Lower lobe of right lung (tissue), 2 donors: Measurements from ENCODE around the gene TMEM218. TPM values are rescaled to one million over a fixed set of nuclear protein-coding genes. Genes with fewer than 3 reads are reported as not detected.

Source experiments
- ATAC-seq, 2 donors: fragments of 200-7000 bp; cut with Tn5 transposase; one replicate each; pipeline ENCODE4 v1.9.1; 2020 to 2022; ENCODE audit warnings: mild to moderate bottlenecking in 2 of 2, moderate library complexity in 2 of 2
- DNase-seq: peaks from one replicate; pipeline ENCODE4 v3.0.0-alpha.2; 2020
- H3K27ac ChIP-seq: fragments of 200-600 bp; one replicate; pipeline ENCODE4 v1.8.0; 2022
- H3K27me3 ChIP-seq: fragments of 200-600 bp; one replicate; pipeline ENCODE4 v1.8.0; 2022; ENCODE audit warnings: low read depth
- H3K36me3 ChIP-seq: fragments of 200-600 bp; one replicate; pipeline ENCODE4 v1.8.0; 2022; ENCODE audit warnings: mild to moderate bottlenecking
- H3K4me1 ChIP-seq: fragments of 200-600 bp; one replicate; pipeline ENCODE4 v1.8.0; 2022
- H3K4me3 ChIP-seq: fragments of 200-600 bp; one replicate; pipeline ENCODE4 v1.8.0; 2022; ENCODE audit warnings: mild to moderate bottlenecking
- H3K9me3 ChIP-seq: fragments of 200-600 bp; one replicate; pipeline ENCODE4 v1.8.0; 2022
- CTCF ChIP-seq: fragments of 200-600 bp; IDR thresholded peaks from one replicate; pipeline ENCODE4 v1.8.0; 2022; ENCODE audit warnings: antibody characterized with exemption, mild to moderate bottlenecking
- intact Hi-C: fragments of 100-400 bp; cut with DNase I; formaldehyde crosslinking; loops from one replicate; pipeline ENCODE4 v1.11.0; 2022
- long read RNA-seq: library from polyadenylated mRNA; unstranded; transcript quantifications from one replicate; pipeline ENCODE4 v2.0.0, GENCODE V29; 2021
- total RNA-seq: library from RNA; stranded (reverse); fragmentation: NEBNext Ultra II Directional; extraction: Animal tissue kit (Norgen Biotek cat#: 25700); gene quantifications from one replicate; pipeline ENCODE4 v1.2.1, GENCODE V29; 2021
- donor health status: DM: no; HTN: yes; CAD: no; lungs with severe emphysema.

The TMEM218 gene
- total RNA-seq, result 20.5 TPM
- long read RNA-seq, partial matches to known transcripts, result 1 of 20 reads
- long read RNA-seq, other reads (novel, unspliced or antisense), result 16 of 20 reads

- intact Hi-C loops, result no loop called here
These were observed at the start of gene TMEM218 for GRCh38 chr11:125111343-125112207. Gene TMEM218 (minus strand): TSS chr11:125111626. CDS start chr11:125102241, 9,385 bp downstream.

GRCh38 chr11:125157953-125158680, 46.7 kb upstream of the TMEM218 start:
- H3K36me3 ChIP-seq, result no peaks in the 10 kb centered on the region
- no peak overlapping the region for H3K4me3 ChIP-seq
- no peak for TF ChIP-seq CTCF
- H3K27ac ChIP-seq, result no peak overlapping the region
- no peaks in the 10 kb centered on the region for H3K4me1 ChIP-seq
- DNase-seq (no peak), ATAC-seq (no peak)
- intact Hi-C loops, result no loop called here
- peaks cover 18% of the 10 kb centered on the region for H3K27me3 ChIP-seq
- H3K9me3 ChIP-seq, result no peaks in the 10 kb centered on the region

More at GRCh38 chr11:125111343-125112207, at the start of gene TMEM218:
- no peak for TF ChIP-seq CTCF
- Histone ChIP-seq H3K27me3 (no peaks in the 10 kb centered on the region), H3K9me3 (no peaks in the 10 kb centered on the region), H3K27ac (peak within 1 kb of the TSS; percentile 80), H3K36me3 (no peaks in the 10 kb centered on the region), H3K4me3 (peak within 1 kb of the TSS; percentile 69), H3K4me1 (peaks cover 9% of the 10 kb centered on the region)
- ATAC-seq, result peak; percentile 100
- peak; percentile 100 for DNase-seq

GRCh38 chr11:125157118-125157733, 45.8 kb upstream of the TMEM218 start:
- ATAC-seq, result no peak
- intact Hi-C loops, result no loop called here

GRCh38 chr11:125156346-125157117, 45.1 kb upstream of the TMEM218 start:
- ATAC-seq (no peak), DNase-seq (no peak)
- Histone ChIP-seq H3K9me3 (no peaks in the 10 kb centered on the region), H3K27ac (no peak overlapping the region), H3K36me3 (no peaks in the 10 kb centered on the region), H3K27me3 (peaks cover 18% of the 10 kb centered on the region), H3K4me1 (no peaks in the 10 kb centered on the region), H3K4me3 (no peak overlapping the region)
- intact Hi-C loops, result no loop called here
- no peak for TF ChIP-seq CTCF

More at GRCh38 chr11:125157118-125157733, 45.8 kb upstream of the TMEM218 start:
- Histone ChIP-seq H3K4me1 (no peaks in the 10 kb centered on the region), H3K36me3 (no peaks in the 10 kb centered on the region), H3K27ac (no peak overlapping the region), H3K4me3 (no peak overlapping the region), H3K27me3 (peaks cover 18% of the 10 kb centered on the region), H3K9me3 (no peaks in the 10 kb centered on the region)
- no peak for DNase-seq
- TF ChIP-seq CTCF, result no peak

GRCh38 chr11:125155767-125156166, 44.3 kb upstream of the TMEM218 start:
- no peaks in the 10 kb centered on the region for H3K36me3 ChIP-seq
- no peak for TF ChIP-seq CTCF
- no peaks in the 10 kb centered on the region for H3K9me3 ChIP-seq
- H3K27ac ChIP-seq, result no peak overlapping the region
- no peaks in the 10 kb centered on the region for H3K4me1 ChIP-seq
- ATAC-seq, result no peak
- no peak overlapping the region for H3K4me3 ChIP-seq
- DNase-seq, result no peak
- H3K27me3 ChIP-seq, result peaks cover 18% of the 10 kb centered on the region
- intact Hi-C loops, result no loop called here
